Tibial nerve (tissue), 4 donors: ENCODE results near the gene CALHM3. TPM values are rescaled to one million over a fixed set of nuclear protein-coding genes. Genes with fewer than 3 reads are reported as not detected.

Experiments
- DNase-seq, 2 donors: peaks; one replicate each; pipeline ENCODE4 v3.0.0-alpha.2; 2019; ENCODE audit warnings: low spot score in 2 of 2
- H3K27ac ChIP-seq, 4 donors: fragments of 200-600 bp; sonication (generic) in 3 of 4; one replicate each; pipeline ENCODE4 v1.5.1; 2017 to 2019; ENCODE audit warnings: mild to moderate bottlenecking in 1 of 4
- H3K27me3 ChIP-seq, 2 donors: fragments of 200-600 bp; sonication (generic) in 1 of 2; one replicate each; pipeline versions ENCODE4 v1.5.1 to v1.6.0; 2017 to 2019
- H3K36me3 ChIP-seq, 3 donors: fragments of 200-600 bp; sonication (generic); one replicate each; pipeline ENCODE4 v1.5.1; 2018 to 2019
- H3K4me1 ChIP-seq, 4 donors: fragments of 200-600 bp; sonication (generic) in 3 of 4; one replicate each; pipeline ENCODE4 v1.5.1; 2017 to 2019
- H3K4me3 ChIP-seq, 4 donors: fragments of 200-600 bp; sonication (generic) in 3 of 4; one replicate each; pipeline ENCODE4 v1.5.1; 2017 to 2019; ENCODE audit warnings: mild to moderate bottlenecking in 1 of 4, moderate library complexity in 1 of 4
- H3K9me3 ChIP-seq, 4 donors: fragments of 200-600 bp; sonication (generic) in 3 of 4; one replicate each; pipeline ENCODE4 v1.5.1; 2017 to 2019
- CTCF ChIP-seq, 5 experiments: fragments of 200-600 bp in 3 of 5; fragments of 450-650 bp in 2 of 5; sonication (generic) in 3 of 5; IDR thresholded peaks; one replicate each; pipeline ENCODE4 v1.5.1; 2016 to 2019; ENCODE audit warnings: antibody characterized with exemption in 5 of 5, mild to moderate bottlenecking in 3 of 5, moderate library complexity in 2 of 5
- EP300 ChIP-seq, 2 donors: sonication (generic); formaldehyde crosslinking; IDR thresholded peaks; one replicate each; pipeline ENCODE4 v1.6.1; 2017; ENCODE audit warnings: antibody characterized with exemption in 2 of 2, mild to moderate bottlenecking in 1 of 2
- POLR2A ChIP-seq, 2 donors: fragments of 450-650 bp; IDR thresholded peaks; one replicate each; pipeline ENCODE4 v1.6.1; 2017; ENCODE audit warnings: antibody characterized with exemption in 2 of 2, mild to moderate bottlenecking in 2 of 2, moderate library complexity in 2 of 2
- WGBS, 2 donors: methylation state at CpG; one replicate each; pipeline ENCODE4 v1.1.5; 2018; 5-methylcytosine and 5-hydroxymethylcytosine counted together
- total RNA-seq, 4 donors: library from RNA; depleted of rRNA; stranded (reverse); fragments of >200 nt; gene quantifications; one replicate each; pipeline ENCODE4 v1.1.0, GENCODE V29; 2016

The CALHM3 gene
- total RNA-seq, 4 donors from 2014 or later, result not detected

- H3K27me3 ChIP-seq, result peaks cover 0 to 24% of the 10 kb centered on the region in 2 donors
- H3K27ac ChIP-seq, result no peak overlapping the region
- no peaks in the 10 kb centered on the region for H3K36me3 ChIP-seq
- no peak for TF ChIP-seq POLR2A (IDR thresholded peaks at IDR 0.05)
- WGBS, 2 donors, result 46 to 55% methylated on average over 6 of the region's 6 CpGs
- peaks cover 0 to 5% (median 0%) of the 10 kb centered on the region in 4 donors for H3K4me1 ChIP-seq
- H3K9me3 ChIP-seq, result no peaks in the 10 kb centered on the region
- no peak for DNase-seq
- H3K4me3 ChIP-seq, result no peak overlapping the region
Measured at GRCh38 chr10:103500481-103500880, 21.4 kb upstream of the CALHM3 start.

GRCh38 chr10:103499881-103500280, 20.8 kb upstream of the CALHM3 start:
- Histone ChIP-seq H3K4me1 (peaks cover 0 to 5% (median 0%) of the 10 kb centered on the region in 4 donors), H3K36me3 (no peaks in the 10 kb centered on the region), H3K27me3 (peaks cover 0 to 30% of the 10 kb centered on the region in 2 donors), H3K4me3 (no peak overlapping the region), H3K27ac (no peak overlapping the region), H3K9me3 (no peaks in the 10 kb centered on the region)
- WGBS, 2 donors, result 45 to 54% methylated on average over 7 of the region's 7 CpGs
- TF ChIP-seq EP300 (IDR thresholded peaks at IDR 0.05) (no peak), POLR2A (IDR thresholded peaks at IDR 0.05) (no peak), CTCF (IDR thresholded peaks at IDR 0.05) (no peak)
- no peak for DNase-seq

- Histone ChIP-seq H3K27me3 (peaks cover 0 to 38% of the 10 kb centered on the region in 2 donors), H3K27ac (no peak overlapping the region), H3K36me3 (no peaks in the 10 kb centered on the region), H3K4me1 (peaks cover 0 to 7% (median 5%) of the 10 kb centered on the region in 4 donors), H3K4me3 (no peak overlapping the region), H3K9me3 (no peaks in the 10 kb centered on the region)
- TF ChIP-seq EP300 (IDR thresholded peaks at IDR 0.05) (no peak), POLR2A (IDR thresholded peaks at IDR 0.05) (no peak), CTCF (IDR thresholded peaks at IDR 0.05) (no peak)
- 83 to 92% methylated on average over 5 of the region's 5 CpGs for WGBS, 2 donors
- no peak for DNase-seq
Measured at GRCh38 chr10:103498936-103499638, 20.0 kb upstream of the CALHM3 start.

GRCh38 chr10:103497161-103497915, 18.3 kb upstream of the CALHM3 start:
- H3K9me3 ChIP-seq, result no peaks in the 10 kb centered on the region
- no peaks in the 10 kb centered on the region for H3K36me3 ChIP-seq
- no peak overlapping the region for H3K4me3 ChIP-seq
- no peak for DNase-seq
- TF ChIP-seq POLR2A (IDR thresholded peaks at IDR 0.05) (no peak), CTCF (IDR thresholded peaks at IDR 0.05) (no peak), EP300 (IDR thresholded peaks at IDR 0.05) (no peak)
- 79 to 81% methylated on average over 8 of the region's 8 CpGs for WGBS, 2 donors
- no peak overlapping the region for H3K27ac ChIP-seq
- peaks cover 0 to 25% (median 11%) of the 10 kb centered on the region in 4 donors for H3K4me1 ChIP-seq
- peaks cover 0 to 53% of the 10 kb centered on the region in 2 donors for H3K27me3 ChIP-seq

GRCh38 chr10:103495321-103495720, 16.3 kb upstream of the CALHM3 start:
- Histone ChIP-seq H3K36me3 (no peaks in the 10 kb centered on the region), H3K27ac (no peak overlapping the region), H3K4me3 (no peak overlapping the region), H3K4me1 (peaks cover 0 to 30% (median 11%) of the 10 kb centered on the region in 4 donors), H3K27me3 (peaks cover 0 to 54% of the 10 kb centered on the region in 2 donors), H3K9me3 (no peaks in the 10 kb centered on the region)
- no peak for TF ChIP-seq POLR2A (IDR thresholded peaks at IDR 0.05)
- no peak for TF ChIP-seq CTCF (IDR thresholded peaks at IDR 0.05)
- TF ChIP-seq EP300 (IDR thresholded peaks at IDR 0.05), result no peak
- no peak for DNase-seq
- WGBS, 2 donors, result 79 to 84% methylated on average over 3 of the region's 3 CpGs
